ENCODE data around the gene CHD9NB.

DNA sequence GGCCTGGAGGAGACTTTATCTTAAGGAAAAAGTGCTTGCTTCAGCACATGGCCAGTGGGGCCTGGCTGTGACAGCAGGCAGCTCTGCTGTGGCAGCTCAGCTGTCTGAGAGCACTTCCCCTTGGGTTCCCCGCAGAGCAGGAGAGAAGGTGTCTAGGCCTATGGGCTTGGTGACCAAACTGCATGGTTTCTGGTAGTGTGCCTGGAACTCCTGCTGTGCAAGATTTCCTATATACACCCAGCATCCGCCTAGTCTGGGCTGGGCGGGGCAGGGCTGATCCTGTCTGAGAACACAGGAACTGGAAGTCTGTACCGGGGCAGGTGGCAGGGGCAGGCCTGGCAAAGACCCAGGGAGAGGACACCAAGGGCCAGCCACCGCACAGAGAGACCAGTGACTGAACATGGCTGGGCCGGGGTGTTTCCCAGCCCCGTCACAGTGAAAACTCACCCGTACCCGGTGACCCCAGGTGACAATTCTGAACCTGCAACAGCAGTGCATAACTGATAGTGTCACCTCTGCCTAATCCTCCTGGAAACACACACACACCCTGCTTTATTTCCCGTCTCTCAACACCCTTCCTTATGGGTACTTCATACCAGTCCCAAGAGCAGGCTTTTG, 41.4 kb upstream of the CHD9NB start:
- TF ChIP-seq POLR2AphosphoS5 (IDR thresholded peaks at IDR 0.05) = peak; percentile 21 to 47
- no peak for TF ChIP-seq CTCF (IDR thresholded peaks at IDR 0.05)

Measured in esophagus muscularis mucosa (tissue), 3 donors.